SK-N-SH (cell line): ENCODE measurements around the gene ZFPL1.

Experiments used
- CTCF ChIP-seq: fragments of 200-600 bp; sonication (generic); IDR thresholded peaks from 2 replicates; pipeline ENCODE4 v1.6.1; 2017; ENCODE audit warnings: antibody characterized with exemption, mild to moderate bottlenecking, moderate library complexity
- GABPA ChIP-seq: IDR thresholded peaks from 2 replicates; pipeline ENCODE4 v1.4.0; 2012; ENCODE audit warnings: low read depth, mild to moderate bottlenecking
- JUND ChIP-seq: IDR thresholded peaks from 2 replicates; pipeline ENCODE4 v1.4.0; 2012
- RAD21 ChIP-seq: IDR thresholded peaks from 2 replicates; pipeline ENCODE4 v1.6.1; 2012; ENCODE audit warnings: mild to moderate bottlenecking, low read length
- RFX5 ChIP-seq: IDR thresholded peaks from 2 replicates; pipeline ENCODE4 v1.6.1; 2012; ENCODE audit warnings: mild to moderate bottlenecking, improper control_type of control experiment, low read length
- SMC3 ChIP-seq: IDR thresholded peaks from 2 replicates; pipeline ENCODE4 v1.6.1; 2012; ENCODE audit warnings: low read depth, low read length, improper control_type of control experiment
- YY1 ChIP-seq: IDR thresholded peaks from 2 replicates; pipeline ENCODE4 v1.4.0; 2012; ENCODE audit warnings: low read depth, mild to moderate bottlenecking
- TF ChIP-seq, protein P1 (sequence below): IDR thresholded peaks from 2 replicates; pipeline ENCODE4 v1.4.0; 2012; ENCODE audit warnings: low read depth

DNA sequence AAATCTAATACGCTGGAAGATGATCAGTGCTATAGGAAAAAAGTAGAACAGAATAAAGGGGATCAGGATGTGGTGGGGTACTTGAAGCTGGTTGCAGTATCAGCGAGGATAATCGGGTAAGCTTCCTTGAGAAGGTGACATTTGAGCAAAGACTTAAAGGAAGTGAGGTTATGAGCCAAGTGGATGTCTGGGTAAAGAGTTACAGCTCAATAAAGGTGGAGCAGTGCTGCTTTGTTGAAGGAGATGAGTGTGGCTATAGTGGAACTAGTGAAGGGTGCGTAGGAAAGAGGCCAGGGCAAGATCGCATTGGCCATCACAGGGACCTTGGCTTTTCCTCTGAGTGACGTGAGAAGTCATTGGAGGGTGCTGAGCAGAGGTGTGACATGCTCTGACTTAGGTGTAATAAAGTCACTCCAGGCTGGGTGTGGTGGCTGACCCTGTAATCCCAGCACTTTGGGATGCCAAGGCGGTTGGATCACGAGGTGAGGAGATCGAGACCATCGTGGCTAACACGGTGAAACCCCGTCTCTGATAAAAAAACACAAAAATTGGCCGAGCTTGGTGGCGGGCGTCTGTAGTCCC is 52.6 kb downstream of the ZFPL1 start:
- TF ChIP-seq GABPA: no peak
- no peak for TF ChIP-seq RAD21
- TF ChIP-seq, protein P1, sequence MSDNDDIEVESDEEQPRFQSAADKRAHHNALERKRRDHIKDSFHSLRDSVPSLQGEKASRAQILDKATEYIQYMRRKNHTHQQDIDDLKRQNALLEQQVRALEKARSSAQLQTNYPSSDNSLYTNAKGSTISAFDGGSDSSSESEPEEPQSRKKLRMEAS: no peak
- no peak for TF ChIP-seq JUND
- no peak for TF ChIP-seq SMC3
- TF ChIP-seq RFX5: no peak
- no peak for TF ChIP-seq YY1
- TF ChIP-seq CTCF: no peak
